NCI-H146 (cell line): ENCODE measurements around the gene EFTUD2.
"Not testable (repeated sequence)": the region's sequence is repeated elsewhere in the genome, so short reads cannot be mapped to it uniquely, and the experiment has no call there.

Experiments
- DNase-seq: peaks from one replicate; lab custom pipeline; 2025; lab: John Stamatoyannopoulos, UW

The EFTUD2 gene

GRCh38 chr17:44808656-44809388 lies 90.4 kb downstream of the EFTUD2 start:
- not testable (repeated sequence) for DNase-seq

- no peak for DNase-seq
These were observed 91.1 kb downstream of the EFTUD2 start for GRCh38 chr17:44808156-44808555.

GRCh38 chr17:44807817-44808155 lies 91.5 kb downstream of the EFTUD2 start:
- DNase-seq: no peak

- no peak for DNase-seq
These were observed 92.0 kb downstream of the EFTUD2 start for GRCh38 chr17:44807093-44807816.

- DNase-seq: no peak
These were observed 94.7 kb downstream of the EFTUD2 start for GRCh38 chr17:44804302-44805089.

DNA sequence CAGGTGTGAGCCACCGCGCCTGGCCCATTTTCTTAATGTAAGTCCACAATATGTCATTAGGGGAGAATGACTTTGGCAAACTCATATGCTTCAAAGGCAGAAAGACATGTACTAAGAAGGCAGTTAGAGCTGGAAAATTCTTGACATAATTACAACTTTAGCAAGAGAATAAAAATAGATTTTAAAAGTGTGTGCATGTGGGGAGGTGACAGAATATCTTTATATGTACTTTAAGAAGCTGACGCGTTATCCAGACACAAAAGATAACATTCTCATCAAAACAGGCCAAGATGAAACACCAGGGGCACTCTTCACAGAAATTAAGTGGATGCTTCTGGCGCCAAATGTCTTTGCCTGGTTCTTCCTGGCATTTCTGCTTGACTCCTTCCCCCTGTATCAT lies 97.4 kb downstream of the EFTUD2 start:
- DNase-seq: no peak
